ENCODE data around the gene IL2RA. TPM values are rescaled to one million over a fixed set of nuclear protein-coding genes. Genes with fewer than 3 reads are reported as not detected.

The IL2RA gene
- total and polyA plus RNA-seq, 9 of the 15 experiments (the other 6 are each of a cell fraction or from before 2014, with no cell fraction given): 0.95 TPM; not detected in 8

GRCh38 chr10:5976512-5977470 lies 85.4 kb downstream of the IL2RA start (continued):
- TF ChIP-seq MAX (CRISPR knock-in tag; IDR thresholded peaks at IDR 0.05) (peak; percentile 82), SMARCE1 (IDR thresholded peaks at IDR 0.05) (0 out of 2 replicates have a peak, but pooled peaks have one; percentile 24), TAF7 (tag; IDR thresholded peaks at IDR 0.05) (0 out of 2 replicates have a peak, but pooled peaks have one; percentile 27), TEAD2 (tag; IDR thresholded peaks at IDR 0.05) (no peak), MTA1 (IDR thresholded peaks at IDR 0.05; ENCODE audit: borderline replicate concordance) (no peak), HNRNPH1 (optimal IDR thresholded peaks at IDR 0.05; ENCODE audit: low read depth, low read length) (no peak), ZNF121 (CRISPR knock-in tag; conservative IDR thresholded peaks at IDR 0.05) (no peak), TAF15 (IDR thresholded peaks at IDR 0.05; ENCODE audit: low read depth, low read length) (no peak), IRF9 (tag; IDR thresholded peaks at IDR 0.05) (no peak), TGIF2 (CRISPR knock-in tag; IDR thresholded peaks at IDR 0.05) (peak; percentile 34; the same call in 1 of the 2 replicates), HINFP (tag; conservative IDR thresholded peaks at IDR 0.05; ENCODE audit: low read depth) (peak; percentile 81), ZNF584 (CRISPR knock-in tag; IDR thresholded peaks at IDR 0.05; ENCODE audit: low read depth) (0 out of 2 replicates have a peak, but pooled peaks have one; percentile 18), ZNF408 (CRISPR knock-in tag; IDR thresholded peaks at IDR 0.05; ENCODE audit: low read depth) (no peak), BCL6 (CRISPR knock-in tag; IDR thresholded peaks at IDR 0.05) (no peak), PREB (CRISPR knock-in tag; IDR thresholded peaks at IDR 0.05) (no peak), CHD1 (IDR thresholded peaks at IDR 0.05; ENCODE audit: low read length) (peak; percentile 88), ZNF79 (CRISPR knock-in tag; IDR thresholded peaks at IDR 0.05; ENCODE audit: low read depth) (no peak), TAL1 (IDR thresholded peaks at IDR 0.05) (0 out of 2 replicates have a peak, but pooled peaks have one; percentile 6), SP2 (IDR thresholded peaks at IDR 0.05; ENCODE audit: extremely low read depth, low read depth, low read length, poor library complexity, severe bottlenecking) (no peak), ZKSCAN3 (CRISPR knock-in tag; IDR thresholded peaks at IDR 0.05) (no peak), CTBP1 (IDR thresholded peaks at IDR 0.05; ENCODE audit: borderline replicate concordance) (no peak), CGGBP1 (CRISPR knock-in tag; IDR thresholded peaks at IDR 0.05) (no peak), FOXM1 (IDR thresholded peaks at IDR 0.05; ENCODE audit: low read depth) (no peak), FOXM1 (CRISPR knock-in tag; IDR thresholded peaks at IDR 0.05; ENCODE audit: low read depth) (0 out of 2 replicates have a peak, but pooled peaks have one; percentile 66)
